ENCODE measurements around the gene CYB5R3.
"Not testable (repeated sequence)": the region's sequence is repeated elsewhere in the genome, so short reads cannot be mapped to it uniquely, and the experiment has no call there.

The CYB5R3 gene

DNA sequence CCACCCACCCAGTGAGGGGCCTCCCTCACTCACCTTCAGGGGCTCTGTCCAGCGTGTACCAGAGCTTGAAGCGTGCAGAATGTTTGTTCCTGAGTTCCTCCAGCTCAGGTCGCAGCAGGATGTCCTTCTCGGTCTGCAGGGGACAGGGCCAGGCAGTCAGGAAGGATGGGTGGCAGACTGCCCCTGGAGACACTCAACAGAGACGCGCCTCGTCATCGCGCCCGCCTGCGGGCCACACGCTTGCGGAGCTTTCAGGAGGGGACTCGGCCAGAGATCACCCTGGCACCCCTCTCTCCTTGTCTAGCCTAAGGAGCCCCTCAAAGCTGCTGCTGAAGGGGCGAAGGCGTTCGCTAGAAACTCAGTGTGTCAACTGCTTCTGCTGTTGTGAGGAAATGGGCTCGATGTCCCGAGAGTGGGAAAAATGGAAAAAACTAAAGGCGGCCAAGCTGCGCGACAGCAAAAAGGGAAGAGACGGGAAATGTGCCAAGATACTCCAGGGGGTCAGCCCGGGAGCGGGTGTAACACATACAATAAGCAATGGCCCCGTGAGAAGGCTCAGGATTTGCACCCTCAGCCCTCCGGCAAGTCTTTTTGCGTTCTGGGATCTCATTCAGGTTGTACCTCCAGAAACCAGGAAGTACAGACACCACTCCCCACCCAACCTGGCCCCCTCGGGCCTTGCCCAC, 25.3 kb downstream of the CYB5R3 start:
- DNase-seq (ENCODE audit: low read depth in 2 of 2), result no peak

DNA sequence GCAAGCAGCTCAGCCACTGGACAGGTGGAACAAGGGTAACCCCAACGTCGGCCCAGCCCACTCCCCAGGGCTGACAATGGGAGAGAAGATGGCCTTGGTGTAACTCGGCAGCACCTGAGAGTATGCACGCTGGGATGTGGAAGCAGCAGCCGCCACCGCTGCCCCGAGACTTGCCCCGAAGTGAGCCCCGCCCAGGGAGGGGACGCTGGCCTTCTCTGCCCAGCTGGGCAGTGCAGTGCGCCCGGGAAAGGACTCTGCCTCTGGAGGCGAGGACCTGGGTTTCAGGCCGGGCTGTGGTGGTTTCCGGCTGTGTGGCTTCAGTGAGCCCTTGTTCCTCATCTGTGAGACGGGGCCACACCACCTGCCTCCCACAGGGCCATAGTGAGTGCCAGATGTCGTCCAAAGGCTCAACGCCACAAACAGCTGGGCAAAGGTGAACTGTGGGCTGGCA, 25.9 kb downstream of the CYB5R3 start:
- no peak for DNase-seq (ENCODE audit: low read depth in 2 of 2)

- no peak for DNase-seq (ENCODE audit: low read depth in 2 of 2)
Measured at GRCh38 chr22:42622061-42622710, 27.0 kb downstream of the CYB5R3 start.

DNA sequence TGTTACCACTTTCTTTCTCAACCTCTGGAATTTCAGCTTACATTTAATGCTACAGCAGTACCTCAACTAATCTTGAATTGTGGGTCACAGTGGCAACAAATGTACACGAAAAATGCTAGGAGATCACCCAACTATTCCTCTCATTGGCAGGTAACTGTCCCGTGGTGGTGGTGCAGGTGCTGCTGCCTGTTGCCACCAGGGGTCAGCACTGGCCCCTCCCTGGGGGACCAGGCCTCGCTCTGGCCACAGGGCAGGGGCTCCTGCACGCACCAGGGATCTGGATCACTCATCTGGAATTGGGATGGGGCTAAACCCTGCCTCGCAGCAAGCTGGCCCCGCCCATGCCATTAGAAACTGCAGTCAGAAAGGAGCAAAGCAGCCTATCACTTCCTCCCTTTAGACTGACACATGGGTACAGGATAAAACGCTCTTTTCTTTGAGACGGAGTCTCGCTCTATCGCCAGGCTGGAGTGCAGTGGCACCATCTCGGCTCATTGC, 27.6 kb downstream of the CYB5R3 start:
- DNase-seq (ENCODE audit: low read depth in 2 of 2), result no peak

DNA sequence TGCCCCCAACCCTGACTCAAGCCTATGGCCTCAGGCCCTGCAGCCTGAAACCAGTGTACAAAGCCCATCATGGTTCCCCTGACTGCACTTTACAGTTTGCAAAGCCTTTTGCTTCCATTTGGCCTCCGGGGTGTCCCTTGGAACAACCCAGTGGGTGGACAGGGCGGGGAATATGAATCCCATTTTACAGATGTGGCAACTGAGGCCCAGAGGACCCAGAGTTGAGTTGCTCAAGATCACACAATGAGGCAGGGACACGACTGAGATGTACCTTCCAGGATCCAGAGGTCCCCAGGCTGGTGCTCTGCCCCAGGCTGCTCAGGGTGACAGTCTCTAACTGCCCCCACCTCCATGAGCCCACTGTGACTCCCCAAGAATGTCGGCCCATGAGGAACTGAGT, 29.1 kb downstream of the CYB5R3 start:
- DNase-seq (ENCODE audit: low read depth in 2 of 2), result no peak

- no peak for DNase-seq (ENCODE audit: low read depth in 2 of 2)
Measured at GRCh38 chr22:42619261-42620063, 29.7 kb downstream of the CYB5R3 start.

DNA sequence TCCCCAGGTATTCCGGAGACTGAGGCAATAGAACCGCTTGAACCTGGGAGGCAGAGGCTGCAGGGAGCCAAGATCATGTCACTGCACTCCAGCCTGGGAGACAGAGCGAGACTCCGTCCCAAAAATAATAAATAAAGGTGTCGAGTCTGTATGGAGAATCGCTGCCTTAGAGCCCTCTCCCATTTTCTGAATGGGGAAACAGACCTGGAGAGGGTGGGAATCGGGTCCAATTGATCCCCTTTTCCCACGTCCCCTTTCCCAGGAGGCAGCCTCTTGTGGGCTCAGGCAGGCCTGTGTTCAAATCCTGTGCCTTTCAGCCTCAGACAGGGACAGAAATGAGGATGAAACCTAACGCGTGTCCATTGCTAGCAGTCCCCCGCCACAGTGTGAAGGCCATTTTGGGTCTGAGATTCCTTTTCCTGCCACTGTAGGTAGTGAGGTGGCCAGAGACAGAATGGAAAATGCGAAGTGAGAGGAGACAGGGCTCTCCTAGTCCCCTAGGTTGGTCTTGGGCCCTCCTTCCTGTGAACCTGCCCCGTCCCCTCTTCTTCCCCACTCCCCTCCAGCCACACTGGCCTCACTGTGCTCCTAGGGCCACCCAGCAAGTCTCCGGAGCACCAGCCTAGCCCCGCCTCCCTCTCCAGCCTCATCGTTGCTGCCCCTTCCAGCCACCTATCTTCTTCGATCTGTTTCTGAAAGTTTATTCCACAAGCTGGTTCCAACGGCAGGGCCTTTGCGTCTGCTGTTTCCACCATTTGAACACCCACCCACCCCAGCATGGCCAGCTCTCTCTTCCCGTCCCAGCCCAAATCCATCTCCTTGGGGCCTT, 31.8 kb downstream of the CYB5R3 start:
- no peak for DNase-seq (ENCODE audit: low read depth in 2 of 2)

DNA sequence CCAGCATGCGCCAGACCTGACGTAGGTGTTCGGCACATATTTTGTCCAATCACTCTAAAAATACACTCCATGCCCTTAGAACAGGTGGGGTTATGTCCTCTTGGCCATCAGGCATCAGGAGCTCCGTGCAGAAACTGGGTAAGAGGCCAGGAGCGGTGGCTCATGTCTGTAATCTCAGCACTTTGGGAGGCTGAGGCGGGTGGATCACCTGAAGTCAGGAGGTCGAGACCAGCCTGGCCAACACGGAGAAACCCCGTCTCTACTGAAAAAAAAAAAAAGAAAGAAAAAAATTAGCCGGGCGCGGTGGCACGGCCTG, 33.4 kb downstream of the CYB5R3 start:
- not testable (repeated sequence) for DNase-seq (ENCODE audit: low read depth in 2 of 2)

GRCh38 chr22:42615092-42615859, 33.9 kb downstream of the CYB5R3 start:
- DNase-seq (ENCODE audit: low read depth in 2 of 2), result peak; percentile 65 to 84

GRCh38 chr22:42614312-42615091, 34.7 kb downstream of the CYB5R3 start, which contains the start of gene POLDIP3:
Gene POLDIP3, minus strand, starts transcription at chr22:42614883. Its CDS starts 26 bp downstream, at chr22:42614857.
- DNase-seq (ENCODE audit: low read depth in 2 of 2), result peak; percentile 97

DNA sequence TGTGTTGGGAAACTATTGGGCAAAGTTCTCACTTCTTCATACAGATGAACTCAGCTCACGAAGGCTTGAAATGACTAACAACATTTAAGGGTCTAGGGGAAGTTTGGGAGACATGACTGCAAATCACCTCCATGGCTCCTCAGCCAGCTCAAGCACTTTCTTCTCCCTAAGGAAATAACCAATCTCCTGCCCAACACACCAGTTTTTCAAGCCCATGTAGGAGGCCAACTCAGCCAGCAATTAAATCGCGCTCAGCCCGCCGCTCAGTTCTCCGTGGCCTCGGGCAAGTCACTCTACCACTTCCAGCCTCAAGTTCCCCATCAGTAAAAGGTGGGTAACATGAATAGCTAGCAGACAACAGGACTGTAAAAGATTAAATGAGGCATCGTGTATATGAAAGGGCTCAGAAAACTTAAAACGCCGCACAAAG, 35.3 kb downstream of the CYB5R3 start:
- DNase-seq (ENCODE audit: low read depth in 2 of 2), result no peak

GRCh38 chr22:42612336-42612735, 36.9 kb downstream of the CYB5R3 start:
- no peak for DNase-seq (ENCODE audit: low read depth in 2 of 2)

GRCh38 chr22:42611051-42611450, 38.1 kb downstream of the CYB5R3 start:
- DNase-seq (ENCODE audit: low read depth in 2 of 2), result no peak

DNA sequence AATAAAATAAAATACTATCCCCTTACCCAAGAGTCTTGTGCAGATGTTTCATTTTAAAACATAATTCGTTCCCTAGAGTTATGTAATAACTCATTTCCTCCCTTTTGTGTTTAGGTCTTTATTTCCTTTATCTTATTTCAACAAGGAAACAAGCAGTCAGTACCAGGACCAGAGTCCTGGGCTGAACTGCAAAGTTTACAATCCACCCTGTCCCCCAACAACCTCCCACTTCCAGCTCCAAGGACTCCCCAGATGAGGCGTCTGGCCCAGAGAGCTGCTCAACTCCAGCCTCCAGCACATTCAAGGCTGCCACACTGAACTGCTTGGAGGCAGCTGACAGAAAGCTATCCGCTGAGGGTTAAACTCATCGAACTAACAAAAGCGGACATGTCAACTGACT, 39.0 kb downstream of the CYB5R3 start:
- no peak for DNase-seq (ENCODE audit: low read depth in 2 of 2)

GRCh38 chr22:42608823-42609361, 40.3 kb downstream of the CYB5R3 start:
- DNase-seq (ENCODE audit: low read depth in 2 of 2), result no peak

GRCh38 chr22:42608136-42608822, 40.9 kb downstream of the CYB5R3 start:
- DNase-seq (ENCODE audit: low read depth in 2 of 2), result no peak

- not testable (repeated sequence) for DNase-seq (ENCODE audit: low read depth in 2 of 2)
Measured at GRCh38 chr22:42607641-42608040, 41.6 kb downstream of the CYB5R3 start.

DNA sequence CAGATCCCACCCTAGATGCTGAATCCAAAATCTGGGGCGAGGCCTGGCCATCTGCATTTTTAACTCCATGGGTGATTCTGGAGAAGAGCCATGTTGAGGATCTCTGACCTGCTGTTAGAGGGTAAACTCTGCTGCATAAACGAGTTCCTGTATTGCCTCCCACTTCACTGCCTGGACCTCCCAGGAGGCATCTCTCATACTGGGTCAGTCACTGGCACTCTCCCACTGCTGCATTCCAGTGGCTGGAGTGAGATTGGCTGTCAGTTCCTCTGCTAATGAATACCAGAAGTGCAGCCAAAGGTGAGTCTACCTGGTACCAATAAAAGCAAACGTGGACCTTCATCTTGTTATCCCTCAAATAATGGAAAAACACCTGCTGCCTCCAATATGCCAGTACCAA, 44.8 kb downstream of the CYB5R3 start:
- DNase-seq (ENCODE audit: low read depth in 2 of 2), result no peak

- no peak for DNase-seq (ENCODE audit: low read depth in 2 of 2)
Measured at GRCh38 chr22:42603427-42603826, 45.8 kb downstream of the CYB5R3 start.

Data from stimulated activated CD8-positive, alpha-beta memory T cell treated with anti-CD3 and anti-CD28 coated beads, Interleukin-15, amount 100 ng/mL, for 4 hours (primary cell).